ENCODE results near the gene TMPRSS9.

DNA sequence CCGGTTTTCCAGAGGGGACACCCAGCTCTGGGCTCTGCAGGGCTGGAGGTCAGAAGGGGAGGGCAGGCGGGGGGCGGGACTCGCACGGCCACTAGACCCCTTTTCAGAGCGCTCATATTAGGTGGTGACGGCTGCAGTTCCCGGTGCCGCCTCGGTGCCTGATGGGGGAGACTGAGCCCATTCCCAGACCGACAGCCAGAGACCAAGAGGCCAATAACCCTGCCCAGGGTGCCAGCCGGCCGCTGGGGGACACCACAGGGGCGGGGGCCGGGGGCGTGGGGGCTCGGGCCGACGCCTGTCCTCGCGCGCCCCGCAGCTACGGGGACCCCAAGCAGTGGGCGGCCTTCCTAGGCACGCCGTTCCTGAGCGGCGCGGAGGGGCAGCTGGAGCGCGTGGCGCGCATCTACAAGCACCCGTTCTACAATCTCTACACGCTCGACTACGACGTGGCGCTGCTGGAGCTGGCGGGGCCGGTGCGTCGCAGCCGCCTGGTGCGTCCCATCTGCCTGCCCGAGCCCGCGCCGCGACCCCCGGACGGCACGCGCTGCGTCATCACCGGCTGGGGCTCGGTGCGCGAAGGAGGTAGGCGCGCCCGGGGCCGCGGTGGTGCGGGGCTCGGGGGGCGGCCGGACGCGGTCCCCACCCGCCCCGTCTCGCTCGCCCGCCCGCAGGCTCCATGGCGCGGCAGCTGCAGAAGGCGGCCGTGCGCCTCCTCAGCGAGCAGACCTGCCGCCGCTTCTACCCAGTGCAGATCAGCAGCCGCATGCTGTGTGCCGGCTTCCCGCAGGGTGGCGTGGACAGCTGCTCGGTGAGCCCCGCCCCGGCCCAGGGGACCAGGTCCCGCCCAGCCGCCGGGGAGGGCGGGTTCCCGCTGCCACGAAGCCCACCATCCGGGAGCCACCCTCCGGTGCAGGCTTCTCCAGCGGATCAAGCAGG lies 64.9 kb downstream of the TMPRSS9 start:
- TF ChIP-seq, protein P1, sequence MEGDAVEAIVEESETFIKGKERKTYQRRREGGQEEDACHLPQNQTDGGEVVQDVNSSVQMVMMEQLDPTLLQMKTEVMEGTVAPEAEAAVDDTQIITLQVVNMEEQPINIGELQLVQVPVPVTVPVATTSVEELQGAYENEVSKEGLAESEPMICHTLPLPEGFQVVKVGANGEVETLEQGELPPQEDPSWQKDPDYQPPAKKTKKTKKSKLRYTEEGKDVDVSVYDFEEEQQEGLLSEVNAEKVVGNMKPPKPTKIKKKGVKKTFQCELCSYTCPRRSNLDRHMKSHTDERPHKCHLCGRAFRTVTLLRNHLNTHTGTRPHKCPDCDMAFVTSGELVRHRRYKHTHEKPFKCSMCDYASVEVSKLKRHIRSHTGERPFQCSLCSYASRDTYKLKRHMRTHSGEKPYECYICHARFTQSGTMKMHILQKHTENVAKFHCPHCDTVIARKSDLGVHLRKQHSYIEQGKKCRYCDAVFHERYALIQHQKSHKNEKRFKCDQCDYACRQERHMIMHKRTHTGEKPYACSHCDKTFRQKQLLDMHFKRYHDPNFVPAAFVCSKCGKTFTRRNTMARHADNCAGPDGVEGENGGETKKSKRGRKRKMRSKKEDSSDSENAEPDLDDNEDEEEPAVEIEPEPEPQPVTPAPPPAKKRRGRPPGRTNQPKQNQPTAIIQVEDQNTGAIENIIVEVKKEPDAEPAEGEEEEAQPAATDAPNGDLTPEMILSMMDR (IDR thresholded peaks at IDR 0.05; ENCODE audit: low read length) = no peak
- TF ChIP-seq EZH2 (IDR thresholded peaks at IDR 0.05; ENCODE audit: borderline replicate concordance, low read length) = no peak
